NCI-H2107 treated with DMSO at 0.1 percent for 48 hours (cell line): ENCODE results near the gene MYL12A.

Experiments
- DNase-seq: peaks from one replicate; lab custom pipeline; 2025; ENCODE audit not compliant: unreplicated experiment; lab: John Stamatoyannopoulos, UW

Gene MYL12A

GRCh38 chr18:3281456-3282400, 34.1 kb downstream of the MYL12A start:
- DNase-seq, result peak; percentile 66

- no peak for DNase-seq
Measured at GRCh38 chr18:3283253-3283863, 35.8 kb downstream of the MYL12A start.

- DNase-seq, result no peak
Measured at GRCh38 chr18:3283908-3284307, 36.3 kb downstream of the MYL12A start.

GRCh38 chr18:3284501-3284900, 36.9 kb downstream of the MYL12A start:
- no peak for DNase-seq

- no peak for DNase-seq
Measured at GRCh38 chr18:3286159-3286558, 38.6 kb downstream of the MYL12A start.

- no peak for DNase-seq
Measured at GRCh38 chr18:3293196-3293951, 45.8 kb downstream of the MYL12A start.

- DNase-seq, result no peak
Measured at GRCh38 chr18:3294435-3295080, 47.0 kb downstream of the MYL12A start.

- no peak for DNase-seq
Measured at GRCh38 chr18:3297025-3297984, 49.7 kb downstream of the MYL12A start.

GRCh38 chr18:3304832-3305231, 57.2 kb downstream of the MYL12A start:
- DNase-seq, result no peak

- no peak for DNase-seq
Measured at GRCh38 chr18:3305354-3305762, 57.8 kb downstream of the MYL12A start.
